HepG2 (cell line): ENCODE measurements around the gene U2AF1L4. TPM values are rescaled to one million over a fixed set of nuclear protein-coding genes. Genes with fewer than 3 reads are reported as not detected.

Source experiments
- AKAP8 ChIP-seq: sonication (generic); formaldehyde crosslinking; IDR thresholded peaks from 2 replicates; pipeline ENCODE4 v1.5.1; 2020; ENCODE audit warnings: mild to moderate bottlenecking, missing genetic modification reagents
- CREM ChIP-seq, 2 experiments: sonication (generic) in 1 of 2; formaldehyde crosslinking in 1 of 2; IDR thresholded peaks; 2 replicates each; pipeline versions ENCODE4 v1.4.0 to v1.6.1; 2016 to 2020; ENCODE audit warnings: antibody characterized with exemption in 1 of 2, mild to moderate bottlenecking in 1 of 2, missing genetic modification reagents in 1 of 2
- ESRRA ChIP-seq: sonication (generic); formaldehyde crosslinking; IDR thresholded peaks from 2 replicates; pipeline ENCODE4 v1.5.1; 2020; ENCODE audit warnings: mild to moderate bottlenecking, low read depth, missing genetic modification reagents
- EZH2 ChIP-seq: conservative IDR thresholded peaks from 2 replicates; pipeline ENCODE4 v1.6.1; 2012; ENCODE audit warnings: mild to moderate bottlenecking, low read depth, low read length, moderate library complexity
- MXI1 ChIP-seq: IDR thresholded peaks from 3 replicates; pipeline ENCODE4 v1.6.1; 2012; ENCODE audit warnings: low read depth, low read length, inconsistent platforms, borderline replicate concordance
- ONECUT2 ChIP-seq: sonication (generic); formaldehyde crosslinking; IDR thresholded peaks from 2 replicates; pipeline ENCODE4 v1.4.0; 2020; ENCODE audit warnings: missing genetic modification reagents
- PRPF4 ChIP-seq: fragments of 200-400 bp; formaldehyde crosslinking; IDR thresholded peaks from 2 replicates; pipeline ENCODE4 v1.6.1; 2016; ENCODE audit warnings: low read length, low read depth; ENCODE audit not compliant: poor library complexity, severe bottlenecking
- SMAD9 ChIP-seq: sonication (generic); formaldehyde crosslinking; IDR thresholded peaks from 2 replicates; pipeline ENCODE4 v1.5.1; 2020; ENCODE audit warnings: mild to moderate bottlenecking, missing genetic modification reagents
- SMARCE1 ChIP-seq: fragments of 450-650 bp; IDR thresholded peaks from 2 replicates; pipeline ENCODE4 v1.6.1; 2017; ENCODE audit warnings: borderline replicate concordance
- SNAPC4 ChIP-seq: sonication (generic); formaldehyde crosslinking; IDR thresholded peaks from 2 replicates; pipeline ENCODE4 v1.4.0; 2020; ENCODE audit warnings: mild to moderate bottlenecking, missing genetic modification reagents
- SP2 ChIP-seq: sonication (generic); formaldehyde crosslinking; IDR thresholded peaks from 2 replicates; pipeline ENCODE4 v1.5.1; 2020; ENCODE audit warnings: mild to moderate bottlenecking, missing genetic modification reagents
- TBL1XR1 ChIP-seq: fragments of 150-350 bp; IDR thresholded peaks from 2 replicates; pipeline ENCODE4 v1.6.1; 2014; ENCODE audit warnings: borderline replicate concordance, low read length; ENCODE audit not compliant: partially characterized antibody
- ZFP36 ChIP-seq: fragments of 150-350 bp; IDR thresholded peaks from 2 replicates; pipeline ENCODE4 v1.6.1; 2018; ENCODE audit warnings: borderline replicate concordance, low read length, low read depth; ENCODE audit not compliant: partially characterized antibody
- ZFY ChIP-seq: sonication (generic); formaldehyde crosslinking; IDR thresholded peaks from 2 replicates; pipeline ENCODE4 v1.4.0; 2020; ENCODE audit warnings: missing genetic modification reagents
- ZNF224 ChIP-seq: sonication (generic); formaldehyde crosslinking; IDR thresholded peaks from 2 replicates; pipeline ENCODE4 v1.5.0; 2020; ENCODE audit warnings: mild to moderate bottlenecking, missing genetic modification reagents
- ZNF230 ChIP-seq: sonication (generic); formaldehyde crosslinking; IDR thresholded peaks from 2 replicates; pipeline ENCODE4 v1.4.0; 2020; ENCODE audit warnings: mild to moderate bottlenecking, missing genetic modification reagents
- ZNF614 ChIP-seq: IDR thresholded peaks from 2 replicates; pipeline ENCODE4 v1.6.1; 2018; ENCODE audit warnings: missing biosample characterization, missing genetic modification reagents, inconsistent platforms, borderline replicate concordance
- ZNF672 ChIP-seq: sonication (generic); formaldehyde crosslinking; IDR thresholded peaks from 2 replicates; pipeline ENCODE4 v1.8.1; 2022; ENCODE audit warnings: missing genetic modification reagents
- ZNF674 ChIP-seq: sonication (generic); formaldehyde crosslinking; IDR thresholded peaks from 2 replicates; pipeline ENCODE4 v1.5.0; 2020; ENCODE audit warnings: low read depth, mild to moderate bottlenecking, missing genetic modification reagents
- ZNF709 ChIP-seq: sonication (generic); formaldehyde crosslinking; IDR thresholded peaks from 2 replicates; pipeline ENCODE4 v1.5.0; 2020; ENCODE audit warnings: mild to moderate bottlenecking, missing genetic modification reagents
- polyA plus RNA-seq, 8 experiments: library from polyadenylated mRNA; depleted of rRNA in 3 of 8; stranded (reverse) in 7 of 8; unstranded in 1 of 8; fragments of >200 nt; fragmentation: Illumina TruSeq in 4 of 8; extraction: Trizol in 4 of 8; gene quantifications; 2 replicates each; pipeline versions ENCODE4 v1.2.1 to v1.2.3, GENCODE V29; 2011 to 2016; ENCODE audit warnings: low read depth in 4 of 8, missing spikeins in 1 of 8, mixed read lengths in 1 of 8; ENCODE audit not compliant: insufficient read depth in 1 of 8
- total RNA-seq, 5 experiments: library from RNA; depleted of rRNA; stranded (reverse); fragments of >200 nt; fragmentation: Illumina TruSeq; extraction: Trizol; gene quantifications; 2 replicates each; pipeline ENCODE4 v1.2.3, GENCODE V29; 2016; ENCODE audit warnings: low read depth in 1 of 5
- TF ChIP-seq, protein P1 (sequence below): sonication (generic); formaldehyde crosslinking; IDR thresholded peaks from 2 replicates; pipeline ENCODE4 v1.4.0; 2020; ENCODE audit warnings: missing genetic modification reagents, borderline replicate concordance
- TF ChIP-seq, protein P2 (sequence below): IDR thresholded peaks from 2 replicates; pipeline ENCODE4 v1.6.1; 2018; ENCODE audit warnings: missing genetic modification reagents, mild to moderate bottlenecking, missing compliant biosample characterization

Gene U2AF1L4
- total and polyA plus RNA-seq, 2 of the 13 experiments (the other 11 are each of a cell fraction or from before 2014, with no cell fraction given), result 7.9 to 15.4 TPM

- TF ChIP-seq, protein P1, sequence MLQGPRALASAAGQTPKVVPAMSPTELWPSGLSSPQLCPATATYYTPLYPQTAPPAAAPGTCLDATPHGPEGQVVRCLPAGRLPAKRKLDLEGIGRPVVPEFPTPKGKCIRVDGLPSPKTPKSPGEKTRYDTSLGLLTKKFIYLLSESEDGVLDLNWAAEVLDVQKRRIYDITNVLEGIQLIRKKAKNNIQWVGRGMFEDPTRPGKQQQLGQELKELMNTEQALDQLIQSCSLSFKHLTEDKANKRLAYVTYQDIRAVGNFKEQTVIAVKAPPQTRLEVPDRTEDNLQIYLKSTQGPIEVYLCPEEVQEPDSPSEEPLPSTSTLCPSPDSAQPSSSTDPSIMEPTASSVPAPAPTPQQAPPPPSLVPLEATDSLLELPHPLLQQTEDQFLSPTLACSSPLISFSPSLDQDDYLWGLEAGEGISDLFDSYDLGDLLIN, result no peak
- TF ChIP-seq ZNF709 (CRISPR knock-in tag), result peak; percentile 88
- TF ChIP-seq ZNF614, result no peak; the same call in 1 of the 2 replicates
- peak; percentile 60 for TF ChIP-seq AKAP8 (CRISPR knock-in tag)
- TF ChIP-seq PRPF4, result no peak
- no peak for TF ChIP-seq ZNF224 (CRISPR knock-in tag)
- TF ChIP-seq ONECUT2 (CRISPR knock-in tag), result no peak
- no peak for TF ChIP-seq SNAPC4 (CRISPR knock-in tag)
- TF ChIP-seq SMAD9, result peak; percentile 40; the same call in 1 of the 2 replicates
- TF ChIP-seq, protein P2, sequence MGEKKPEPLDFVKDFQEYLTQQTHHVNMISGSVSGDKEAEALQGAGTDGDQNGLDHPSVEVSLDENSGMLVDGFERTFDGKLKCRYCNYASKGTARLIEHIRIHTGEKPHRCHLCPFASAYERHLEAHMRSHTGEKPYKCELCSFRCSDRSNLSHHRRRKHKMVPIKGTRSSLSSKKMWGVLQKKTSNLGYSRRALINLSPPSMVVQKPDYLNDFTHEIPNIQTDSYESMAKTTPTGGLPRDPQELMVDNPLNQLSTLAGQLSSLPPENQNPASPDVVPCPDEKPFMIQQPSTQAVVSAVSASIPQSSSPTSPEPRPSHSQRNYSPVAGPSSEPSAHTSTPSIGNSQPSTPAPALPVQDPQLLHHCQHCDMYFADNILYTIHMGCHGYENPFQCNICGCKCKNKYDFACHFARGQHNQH (CRISPR knock-in tag), result no peak; the same call in 1 of the 2 replicates
- peak; percentile 37; the same call in 1 of the 2 replicates for TF ChIP-seq ZNF230 (CRISPR knock-in tag)
- TF ChIP-seq SP2 (CRISPR knock-in tag), result peak; percentile 61; the same call in 1 of the 2 replicates
- TF ChIP-seq ZNF674, result no peak
- no peak for TF ChIP-seq ZFY (CRISPR knock-in tag)
- no peak for TF ChIP-seq EZH2
- TF ChIP-seq ZNF672 (CRISPR knock-in tag), result no peak; the same call in 1 of the 2 replicates
- TF ChIP-seq CREM (IDR thresholded peaks at IDR 0.05), result no peak
- no peak for TF ChIP-seq CREM (CRISPR knock-in tag; IDR thresholded peaks at IDR 0.05)
- TF ChIP-seq SMARCE1, result no peak
- peak; percentile 23; the same call in 1 of the 2 replicates for TF ChIP-seq ESRRA
- no peak for TF ChIP-seq ZFP36
- no peak for TF ChIP-seq TBL1XR1
- TF ChIP-seq MXI1, result no peak; the same call in 2 of the 3 replicates
Observed at GRCh38 chr19:35715981-35716800, 29.0 kb downstream of the U2AF1L4 start (continued).
